Rectal smooth muscle tissue (tissue), 1 donor: Measurements from ENCODE around the gene GLI3.

Experiments used
- H3K27ac ChIP-seq: one replicate; pipeline ENCODE4 v1.7.0; 2013; ENCODE audit warnings: low read depth, low read length, inconsistent platforms
- H3K27me3 ChIP-seq: one replicate; pipeline ENCODE4 v1.7.0; 2013; ENCODE audit warnings: low read length; ENCODE audit not compliant: control insufficient read depth, insufficient read depth
- H3K36me3 ChIP-seq: one replicate; pipeline ENCODE4 v1.7.0; 2013; ENCODE audit warnings: low read length; ENCODE audit not compliant: control insufficient read depth, insufficient read depth
- H3K4me1 ChIP-seq: one replicate; pipeline ENCODE4 v1.7.0; 2013; ENCODE audit warnings: low read length; ENCODE audit not compliant: control insufficient read depth, insufficient read depth
- H3K4me3 ChIP-seq: one replicate; pipeline ENCODE4 v1.7.0; 2013; ENCODE audit warnings: low read length
- H3K9ac ChIP-seq: one replicate; pipeline ENCODE4 v1.7.0; 2013; ENCODE audit warnings: low read length

GLI3 gene

GRCh38 chr7:42236976-42237810 lies at the start of gene GLI3:
Gene GLI3, minus strand, starts transcription at chr7:42237209. Its CDS starts 13,956 bp downstream, at chr7:42223253.
- H3K27ac ChIP-seq = peak within 1 kb of the TSS; percentile 99
- no peaks in the 10 kb centered on the region for H3K36me3 ChIP-seq
- peak within 1 kb of the TSS; percentile 72 for H3K4me3 ChIP-seq
- H3K27me3 ChIP-seq = no peaks in the 10 kb centered on the region
- peaks cover 28% of the 10 kb centered on the region for H3K4me1 ChIP-seq
- peak within 1 kb of the TSS; percentile 80 for H3K9ac ChIP-seq

- H3K27ac ChIP-seq = no peak overlapping the region
- no peaks in the 10 kb centered on the region for H3K36me3 ChIP-seq
- H3K27me3 ChIP-seq = no peaks in the 10 kb centered on the region
- no peak overlapping the region for H3K4me3 ChIP-seq
- no peak overlapping the region for H3K9ac ChIP-seq
- no peaks in the 10 kb centered on the region for H3K4me1 ChIP-seq
Observed at GRCh38 chr7:42285383-42285824, 48.4 kb upstream of the GLI3 start.

GRCh38 chr7:42283553-42283952 lies 46.5 kb upstream of the GLI3 start:
- H3K4me3 ChIP-seq = no peak overlapping the region
- H3K4me1 ChIP-seq = no peaks in the 10 kb centered on the region
- H3K27ac ChIP-seq = no peak overlapping the region
- H3K36me3 ChIP-seq = no peaks in the 10 kb centered on the region
- H3K9ac ChIP-seq = no peak overlapping the region
- no peaks in the 10 kb centered on the region for H3K27me3 ChIP-seq

- no peaks in the 10 kb centered on the region for H3K36me3 ChIP-seq
- H3K27me3 ChIP-seq = no peaks in the 10 kb centered on the region
- H3K27ac ChIP-seq = no peak overlapping the region
- H3K4me3 ChIP-seq = no peak overlapping the region
- H3K4me1 ChIP-seq = no peaks in the 10 kb centered on the region
- H3K9ac ChIP-seq = no peak overlapping the region
Observed at GRCh38 chr7:42278344-42278743, 41.3 kb upstream of the GLI3 start.

DNA sequence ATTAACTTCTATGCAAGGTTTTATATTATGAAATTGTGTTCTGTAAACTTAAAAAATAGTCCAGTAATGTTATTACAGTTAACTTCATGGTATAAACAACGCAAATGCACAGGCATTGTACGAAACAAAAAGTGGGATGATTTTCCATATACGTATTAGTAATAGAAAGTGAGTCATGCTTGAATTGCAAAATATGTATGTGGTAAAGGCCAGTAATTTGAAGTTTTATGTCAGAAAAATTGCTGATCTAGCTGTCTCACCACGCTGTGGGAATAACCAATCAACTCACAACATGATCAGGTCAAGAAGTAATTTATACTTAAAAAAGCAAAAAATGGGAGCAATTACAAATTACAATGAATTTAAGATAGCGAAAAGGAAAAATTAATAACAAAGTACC lies 37.0 kb upstream of the GLI3 start:
- Histone ChIP-seq H3K4me1 (no peaks in the 10 kb centered on the region), H3K4me3 (no peak overlapping the region), H3K27ac (no peak overlapping the region), H3K27me3 (no peaks in the 10 kb centered on the region), H3K36me3 (no peaks in the 10 kb centered on the region), H3K9ac (no peak overlapping the region)

DNA sequence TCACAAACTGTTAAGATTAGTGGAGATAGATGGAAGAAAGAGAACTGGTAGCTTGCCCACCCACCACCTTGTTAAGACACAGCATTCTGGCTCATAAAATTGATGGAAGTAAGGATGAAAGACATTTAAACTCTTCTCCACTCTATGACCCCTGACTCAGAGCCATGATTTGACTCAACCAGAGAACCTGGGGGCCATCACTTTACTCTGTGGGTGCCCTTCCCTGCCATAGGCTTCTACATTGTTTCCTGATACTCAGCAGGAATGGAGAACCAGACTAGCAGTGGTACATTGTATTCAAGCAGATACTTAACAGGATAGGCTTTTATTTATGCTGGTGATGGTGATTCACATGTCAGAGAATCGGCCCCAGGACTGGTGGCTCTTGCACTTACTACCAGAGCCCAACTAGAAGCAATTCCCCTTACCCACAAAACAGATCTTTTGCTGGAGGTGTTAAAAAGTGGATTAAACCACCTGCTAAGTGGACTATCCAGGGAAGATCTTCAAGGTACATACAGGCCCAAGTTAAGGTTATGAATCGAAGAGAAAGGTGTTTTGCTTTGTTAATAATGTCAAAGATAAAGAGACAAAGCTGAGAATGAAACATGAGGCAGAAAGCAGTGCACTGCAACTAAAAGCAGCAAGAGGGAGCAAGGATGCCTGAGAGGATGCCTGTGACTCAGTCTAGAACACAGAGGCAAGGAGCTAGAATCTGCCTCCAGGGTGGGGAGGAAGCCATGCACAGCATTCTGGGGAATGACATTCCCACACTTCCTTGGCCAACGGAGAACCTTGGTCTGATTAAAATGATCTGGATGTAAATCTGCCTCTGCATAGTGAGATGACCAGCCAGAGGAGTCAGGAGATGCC lies 36.0 kb upstream of the GLI3 start:
- Histone ChIP-seq H3K4me1 (no peaks in the 10 kb centered on the region), H3K9ac (no peak overlapping the region), H3K27me3 (no peaks in the 10 kb centered on the region), H3K27ac (no peak overlapping the region), H3K4me3 (no peak overlapping the region), H3K36me3 (no peaks in the 10 kb centered on the region)

GRCh38 chr7:42269161-42269560 lies 32.2 kb upstream of the GLI3 start:
- no peaks in the 10 kb centered on the region for H3K27me3 ChIP-seq
- no peaks in the 10 kb centered on the region for H3K4me1 ChIP-seq
- H3K36me3 ChIP-seq = no peaks in the 10 kb centered on the region
- H3K4me3 ChIP-seq = no peak overlapping the region
- H3K9ac ChIP-seq = no peak overlapping the region
- no peak overlapping the region for H3K27ac ChIP-seq

- no peaks in the 10 kb centered on the region for H3K36me3 ChIP-seq
- no peak overlapping the region for H3K27ac ChIP-seq
- no peak overlapping the region for H3K9ac ChIP-seq
- peaks cover 5% of the 10 kb centered on the region for H3K4me1 ChIP-seq
- H3K4me3 ChIP-seq = no peak overlapping the region
- no peaks in the 10 kb centered on the region for H3K27me3 ChIP-seq
Observed at GRCh38 chr7:42264702-42265101, 27.7 kb upstream of the GLI3 start.

GRCh38 chr7:42263971-42264370 lies 27.0 kb upstream of the GLI3 start:
- H3K4me3 ChIP-seq = no peak overlapping the region
- H3K4me1 ChIP-seq = peaks cover 5% of the 10 kb centered on the region
- no peaks in the 10 kb centered on the region for H3K27me3 ChIP-seq
- no peaks in the 10 kb centered on the region for H3K36me3 ChIP-seq
- no peak overlapping the region for H3K27ac ChIP-seq
- H3K9ac ChIP-seq = no peak overlapping the region

- Histone ChIP-seq H3K4me1 (peaks cover 5% of the 10 kb centered on the region), H3K27me3 (no peaks in the 10 kb centered on the region), H3K4me3 (no peak overlapping the region), H3K9ac (no peak overlapping the region), H3K27ac (peak overlapping the region; percentile 66), H3K36me3 (no peaks in the 10 kb centered on the region)
Observed at GRCh38 chr7:42262964-42263363, 26.0 kb upstream of the GLI3 start.

DNA sequence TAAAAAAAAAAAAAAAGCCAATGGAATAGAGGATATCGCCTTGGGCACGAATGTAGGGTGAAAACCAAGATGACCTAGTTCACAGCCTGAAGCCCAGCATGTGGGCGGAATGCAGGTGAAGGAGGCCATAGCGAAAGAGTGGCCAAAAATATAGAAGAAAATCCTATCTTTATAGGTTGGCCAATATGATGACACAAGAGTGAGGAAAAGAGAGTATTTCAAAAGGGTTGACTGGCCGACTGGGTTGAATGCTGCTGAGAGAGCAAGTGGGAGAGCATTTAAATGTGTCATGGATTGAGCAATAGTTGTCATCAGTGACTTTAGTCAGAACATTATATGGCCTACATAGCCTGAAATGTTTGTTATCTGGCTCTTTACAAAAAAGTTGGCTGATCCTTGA lies 17.2 kb upstream of the GLI3 start:
- Histone ChIP-seq H3K27me3 (no peaks in the 10 kb centered on the region), H3K9ac (no peak overlapping the region), H3K4me1 (no peaks in the 10 kb centered on the region), H3K36me3 (no peaks in the 10 kb centered on the region), H3K4me3 (no peak overlapping the region), H3K27ac (no peak overlapping the region)

- Histone ChIP-seq H3K9ac (no peak overlapping the region), H3K36me3 (no peaks in the 10 kb centered on the region), H3K4me1 (no peaks in the 10 kb centered on the region)
Observed at GRCh38 chr7:42253316-42253715, 16.3 kb upstream of the GLI3 start.

More at GRCh38 chr7:42253316-42253715, 16.3 kb upstream of the GLI3 start:
- Histone ChIP-seq H3K4me3 (no peak overlapping the region), H3K27me3 (no peaks in the 10 kb centered on the region), H3K27ac (no peak overlapping the region)
